GM19043 (cell line): ENCODE measurements around the gene HLA-DOA.

Source experiments
- ATAC-seq: cut with Tn5 transposase; IDR thresholded peaks from one replicate; pipeline ENCODE4 v1.9.1; 2021; ENCODE audit warnings: low read depth; ENCODE audit not compliant: unreplicated experiment

HLA-DOA gene

GRCh38 chr6:33008944-33009861, at the start of gene HLA-DOA:
TSS of gene HLA-DOA (minus strand) at chr6:33009591.
- peak; percentile 83 for ATAC-seq

GRCh38 chr6:33057222-33058150, 48.1 kb upstream of the HLA-DOA start:
- ATAC-seq = no peak

- ATAC-seq = no peak
These were observed 43.8 kb upstream of the HLA-DOA start for GRCh38 chr6:33053230-33053629.

- no peak for ATAC-seq
These were observed 43.2 kb upstream of the HLA-DOA start for GRCh38 chr6:33052627-33053026.

- no peak for ATAC-seq
These were observed 40.8 kb upstream of the HLA-DOA start for GRCh38 chr6:33050014-33050810.

- ATAC-seq = no peak
These were observed 40.1 kb upstream of the HLA-DOA start for GRCh38 chr6:33049323-33050013.

- no peak for ATAC-seq
These were observed 30.8 kb upstream of the HLA-DOA start for GRCh38 chr6:33040157-33040556.

GRCh38 chr6:33036535-33036934, 27.1 kb upstream of the HLA-DOA start:
- ATAC-seq = no peak

GRCh38 chr6:33034554-33034953, 25.2 kb upstream of the HLA-DOA start:
- no peak for ATAC-seq

- ATAC-seq = no peak
These were observed 20.9 kb upstream of the HLA-DOA start for GRCh38 chr6:33030245-33030644.

- peak; percentile 77 for ATAC-seq
These were observed 20.2 kb upstream of the HLA-DOA start for GRCh38 chr6:33029328-33030184.

GRCh38 chr6:33028220-33028849, 18.9 kb upstream of the HLA-DOA start:
- ATAC-seq = no peak

GRCh38 chr6:33024521-33024920, 15.1 kb upstream of the HLA-DOA start:
- no peak for ATAC-seq

GRCh38 chr6:33023536-33023935, 14.1 kb upstream of the HLA-DOA start:
- no peak for ATAC-seq

- no peak for ATAC-seq
These were observed 12.5 kb upstream of the HLA-DOA start for GRCh38 chr6:33021917-33022316.

GRCh38 chr6:33019372-33019771, 10.0 kb upstream of the HLA-DOA start:
- ATAC-seq = no peak

- peak; percentile 52 for ATAC-seq
These were observed 9.5 kb upstream of the HLA-DOA start for GRCh38 chr6:33018904-33019303.

GRCh38 chr6:33018418-33018817, 9.0 kb upstream of the HLA-DOA start:
- no peak for ATAC-seq
